ENCODE measurements around the gene PSD. TPM values are rescaled to one million over a fixed set of nuclear protein-coding genes. Genes with fewer than 3 reads are reported as not detected.

PSD gene
- total and polyA plus RNA-seq, 10 of the 15 experiments (the other 5 are each of a cell fraction or from before 2014, with no cell fraction given) = 0.11 to 2.0 (median 0.49) TPM; not detected in 2

DNA sequence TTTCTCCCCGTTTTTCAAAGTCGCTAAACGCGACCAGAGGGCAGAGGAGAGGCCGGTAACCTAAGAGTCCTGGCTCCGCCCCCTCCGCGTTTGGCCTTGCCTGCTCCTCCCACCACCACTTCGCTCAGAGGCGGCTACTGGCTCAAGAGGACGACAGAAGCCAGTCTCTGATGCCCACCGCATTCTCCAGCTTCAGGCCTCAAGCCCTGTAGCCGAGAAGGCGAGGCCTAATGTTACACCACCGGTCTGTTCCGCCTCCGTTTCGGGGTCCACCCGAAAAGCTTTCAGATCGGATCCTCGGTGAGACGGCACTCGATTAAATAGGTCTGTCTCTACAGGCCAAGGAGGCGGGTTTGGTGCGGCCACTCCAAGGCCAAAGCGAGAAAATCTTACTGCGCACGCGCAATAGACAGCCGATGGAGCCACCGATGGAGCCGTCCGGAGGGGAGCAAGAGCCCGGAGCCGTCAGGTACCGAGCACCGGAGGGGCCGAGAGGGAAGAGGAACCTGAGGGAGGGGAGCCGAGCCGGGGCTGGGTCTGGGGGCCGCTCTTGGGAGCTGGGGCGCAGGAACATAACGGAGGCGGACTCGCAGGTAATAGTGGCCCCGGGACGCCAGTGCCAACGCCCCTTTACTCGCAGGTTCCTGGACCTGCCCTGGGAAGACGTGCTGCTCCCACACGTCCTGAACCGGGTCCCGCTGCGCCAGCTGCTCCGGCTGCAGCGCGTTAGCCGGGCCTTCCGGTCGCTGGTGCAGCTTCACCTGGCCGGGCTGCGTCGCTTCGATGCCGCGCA is 2.3 kb upstream of the PSD start, which contains the start of gene FBXL15 (continued):
- 0 out of 2 replicates have a peak, but pooled peaks have one; percentile 23 for TF ChIP-seq MTA2 (IDR thresholded peaks at IDR 0.05; ENCODE audit: low read depth)
- TF ChIP-seq IKZF1 (conservative IDR thresholded peaks at IDR 0.05) = peak; percentile 94
- TF ChIP-seq STAT3 (IDR thresholded peaks at IDR 0.05; ENCODE audit: low read depth, low read length) = no peak
- TF ChIP-seq RUNX3 (IDR thresholded peaks at IDR 0.05; ENCODE audit: low read length) = peak; percentile 53
- peak; percentile 36; the same call in 1 of the 2 replicates for TF ChIP-seq TCF3 (IDR thresholded peaks at IDR 0.05; ENCODE audit: borderline replicate concordance, insufficient read depth, low read depth, low read length)
- TF ChIP-seq CBX3 (IDR thresholded peaks at IDR 0.05; ENCODE audit: borderline replicate concordance, low read depth) = no peak
- TF ChIP-seq IKZF2 (IDR thresholded peaks at IDR 0.05) = peak; percentile 49 to 52; a peak in 3 of 4 replicates
- TF ChIP-seq LARP7 (IDR thresholded peaks at IDR 0.05) = 0 out of 2 replicates have a peak, but pooled peaks have one; percentile 61
- TF ChIP-seq ZNF274 (IDR thresholded peaks at IDR 0.05; ENCODE audit: insufficient read depth, insufficient read length) = no peak
- peak; percentile 80; the same call in 1 of the 2 replicates for TF ChIP-seq STAT1 (conservative IDR thresholded peaks at IDR 0.05)
- TF ChIP-seq ETV6 (conservative IDR thresholded peaks at IDR 0.05 in 1 of 2, IDR thresholded peaks at IDR 0.05 in 1 of 2; ENCODE audit: borderline replicate concordance in 1 of 2, low read depth in 1 of 2) = no peak
- no peak; the same call in none of the 2 replicates for TF ChIP-seq MAX (IDR thresholded peaks at IDR 0.05; ENCODE audit: low read depth, low read length)
- no peak for TF ChIP-seq BRCA1 (IDR thresholded peaks at IDR 0.05; ENCODE audit: low read depth, low read length)
- peak; percentile 62 to 96 for TF ChIP-seq SRF (IDR thresholded peaks at IDR 0.05; ENCODE audit: low read depth in 2 of 2, low read length in 2 of 2)
- TF ChIP-seq TCF12 (IDR thresholded peaks at IDR 0.05; ENCODE audit: low read depth, low read length) = 0 out of 2 replicates have a peak, but pooled peaks have one; percentile 63
- TF ChIP-seq RB1 (IDR thresholded peaks at IDR 0.05; ENCODE audit: borderline replicate concordance) = peak; percentile 85; the same call in 1 of the 2 replicates
- no peak for TF ChIP-seq ELK1 (IDR thresholded peaks at IDR 0.05; ENCODE audit: low read depth, low read length)
- TF ChIP-seq ZBTB40 (IDR thresholded peaks at IDR 0.05; ENCODE audit: borderline replicate concordance) = peak; percentile 98
- TF ChIP-seq RAD51 (IDR thresholded peaks at IDR 0.05) = peak; percentile 67
- TF ChIP-seq SMARCA5 (IDR thresholded peaks at IDR 0.05) = no peak
- TF ChIP-seq, protein P1, sequence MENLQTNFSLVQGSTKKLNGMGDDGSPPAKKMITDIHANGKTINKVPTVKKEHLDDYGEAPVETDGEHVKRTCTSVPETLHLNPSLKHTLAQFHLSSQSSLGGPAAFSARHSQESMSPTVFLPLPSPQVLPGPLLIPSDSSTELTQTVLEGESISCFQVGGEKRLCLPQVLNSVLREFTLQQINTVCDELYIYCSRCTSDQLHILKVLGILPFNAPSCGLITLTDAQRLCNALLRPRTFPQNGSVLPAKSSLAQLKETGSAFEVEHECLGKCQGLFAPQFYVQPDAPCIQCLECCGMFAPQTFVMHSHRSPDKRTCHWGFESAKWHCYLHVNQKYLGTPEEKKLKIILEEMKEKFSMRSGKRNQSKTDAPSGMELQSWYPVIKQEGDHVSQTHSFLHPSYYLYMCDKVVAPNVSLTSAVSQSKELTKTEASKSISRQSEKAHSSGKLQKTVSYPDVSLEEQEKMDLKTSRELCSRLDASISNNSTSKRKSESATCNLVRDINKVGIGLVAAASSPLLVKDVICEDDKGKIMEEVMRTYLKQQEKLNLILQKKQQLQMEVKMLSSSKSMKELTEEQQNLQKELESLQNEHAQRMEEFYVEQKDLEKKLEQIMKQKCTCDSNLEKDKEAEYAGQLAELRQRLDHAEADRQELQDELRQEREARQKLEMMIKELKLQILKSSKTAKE (IDR thresholded peaks at IDR 0.05; ENCODE audit: low read depth, poor library complexity, severe bottlenecking) = peak; percentile 74
- TF ChIP-seq SMC3 (IDR thresholded peaks at IDR 0.05; ENCODE audit: borderline replicate concordance, low read length) = peak; percentile 19; the same call in 1 of the 2 replicates
- TF ChIP-seq ZSCAN29 (IDR thresholded peaks at IDR 0.05) = peak; percentile 77; the same call in 1 of the 2 replicates

All from GM12878 (cell line).